Activated naive CD4-positive, alpha-beta T cell (primary cell): Measurements from ENCODE around the gene IL5.
A peak's percentile ranks its signal among the peaks of the same experiment; 100 is the strongest.

Source experiments
- DNase-seq, 4 experiments: peaks; one replicate each; lab custom pipeline; 2025; lab: John Stamatoyannopoulos, UW

Gene IL5

GRCh38 chr5:132498686-132499271 is 44.5 kb downstream of the IL5 start:
- DNase-seq = no peak

DNA sequence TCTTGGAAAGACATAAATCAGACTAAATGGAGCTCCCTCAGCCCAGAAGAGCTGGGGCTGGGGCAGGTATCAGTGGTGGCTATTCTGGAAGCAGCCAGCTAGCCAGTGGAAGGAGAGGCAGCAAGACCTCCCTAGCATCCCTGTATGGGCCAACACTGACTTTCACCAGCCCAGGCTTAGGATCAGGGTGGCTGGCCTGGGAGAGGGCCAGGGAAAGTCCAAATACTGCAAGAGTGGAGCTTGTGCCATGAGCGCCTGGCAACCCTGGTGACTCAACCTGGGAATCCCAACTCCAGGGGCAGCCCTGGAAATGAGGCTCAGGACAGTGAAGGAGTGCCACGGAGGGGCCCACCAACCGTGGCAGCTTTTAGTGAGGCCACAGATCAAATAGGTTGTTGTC is 45.2 kb downstream of the IL5 start:
- DNase-seq = no peak

- DNase-seq = no peak
Measured at GRCh38 chr5:132497488-132497997, 45.8 kb downstream of the IL5 start.

GRCh38 chr5:132496631-132497487 is 46.5 kb downstream of the IL5 start:
- peak in 1 of 4 experiments; percentile 50 for DNase-seq

GRCh38 chr5:132496191-132496630 is 47.1 kb downstream of the IL5 start:
- DNase-seq = peak; percentile 52 to 85 (median 68)

- peak; percentile 46 to 66 (median 59) for DNase-seq
Measured at GRCh38 chr5:132495667-132496190, 47.6 kb downstream of the IL5 start.

GRCh38 chr5:132493821-132494220 is 49.5 kb downstream of the IL5 start:
- DNase-seq = no peak

- DNase-seq = no peak
Measured at GRCh38 chr5:132493241-132493640, 50.1 kb downstream of the IL5 start.

DNA sequence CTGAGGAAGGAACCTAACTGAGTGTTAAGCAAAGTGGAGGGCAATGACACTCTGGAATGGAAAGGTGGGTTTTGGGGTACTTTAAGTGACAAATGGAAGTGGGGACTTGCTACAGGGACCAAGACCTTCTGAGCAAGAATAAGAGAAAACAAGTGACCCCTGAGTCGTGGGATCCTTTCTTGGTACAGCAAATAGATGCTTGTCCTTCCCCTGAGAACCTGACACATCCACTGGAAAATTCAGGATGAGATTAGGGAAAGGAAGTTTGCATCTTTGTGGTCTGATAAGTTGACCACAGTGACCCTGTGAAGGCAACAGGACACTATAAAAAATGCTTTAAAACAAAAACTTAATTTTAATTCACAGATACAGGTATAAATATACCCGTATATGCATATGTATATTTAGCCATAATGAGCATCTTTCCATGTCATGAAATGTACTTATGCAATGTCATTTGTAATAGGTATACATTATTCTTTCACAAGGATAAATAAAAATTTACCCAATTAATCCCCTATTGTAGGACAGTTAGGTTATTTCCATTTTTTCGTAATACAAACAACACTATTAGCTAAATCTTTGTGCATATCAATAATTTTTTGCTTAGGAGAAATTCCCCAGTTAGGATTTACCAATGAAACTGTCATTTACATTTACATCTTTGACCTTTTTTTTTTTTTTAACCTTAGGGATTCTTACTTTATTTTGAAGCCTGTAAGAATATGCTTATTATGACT is 50.8 kb downstream of the IL5 start:
- DNase-seq = no peak
